H9 (cell line): Measurements from ENCODE around the gene PGPEP1. TPM values are rescaled to one million over a fixed set of nuclear protein-coding genes. Genes with fewer than 3 reads are reported as not detected.

Experiments
- DNase-seq: peaks from one replicate; pipeline ENCODE4 v3.0.0-alpha.2; 2017
- H2AFZ ChIP-seq: one replicate; pipeline ENCODE4 v1.6.1; 2013; ENCODE audit warnings: mild to moderate bottlenecking, low read length, control low read depth, moderate library complexity
- H2AK5ac ChIP-seq: 2 replicates; pipeline ENCODE4 v1.6.1; 2013; ENCODE audit warnings: low read length, control low read depth, mixed read lengths; ENCODE audit not compliant: insufficient read length
- H2BK120ac ChIP-seq: one replicate; pipeline ENCODE4 v1.6.1; 2013; ENCODE audit warnings: low read depth, mild to moderate bottlenecking, low read length, control low read depth, inconsistent platforms; ENCODE audit not compliant: poor library complexity, severe bottlenecking
- H2BK12ac ChIP-seq: 2 replicates; pipeline ENCODE4 v1.6.1; 2013; ENCODE audit warnings: low read length, control low read depth, mixed read lengths, low read depth; ENCODE audit not compliant: insufficient read length
- H2BK15ac ChIP-seq: 2 replicates; pipeline ENCODE4 v1.6.1; 2013; ENCODE audit warnings: low read depth, low read length, control low read depth
- H2BK20ac ChIP-seq: one replicate; pipeline ENCODE4 v1.6.1; 2013; ENCODE audit warnings: low read depth, mild to moderate bottlenecking, low read length, control low read depth, inconsistent platforms; ENCODE audit not compliant: poor library complexity, severe bottlenecking
- H2BK5ac ChIP-seq: 2 replicates; pipeline ENCODE4 v1.6.1; 2013; ENCODE audit warnings: low read length, control low read depth, mixed read lengths; ENCODE audit not compliant: insufficient read length
- H3K14ac ChIP-seq: 2 replicates; pipeline ENCODE4 v1.6.1; 2013; ENCODE audit warnings: low read length, control low read depth; ENCODE audit not compliant: insufficient read depth
- H3K18ac ChIP-seq: 2 replicates; pipeline ENCODE4 v1.6.1; 2013; ENCODE audit warnings: low read depth, mild to moderate bottlenecking, mixed read lengths, low read length, control low read depth; ENCODE audit not compliant: insufficient read length
- H3K23ac ChIP-seq: 2 replicates; pipeline ENCODE4 v1.6.1; 2013; ENCODE audit warnings: low read length, control low read depth, mixed read lengths, low read depth; ENCODE audit not compliant: insufficient read length
- H3K23me2 ChIP-seq: 2 replicates; pipeline ENCODE4 v1.6.1; 2013; ENCODE audit warnings: low read depth, mild to moderate bottlenecking, mixed read lengths, low read length, control low read depth; ENCODE audit not compliant: insufficient read length, poor library complexity, severe bottlenecking
- H3K27ac ChIP-seq: 2 replicates; pipeline ENCODE4 v1.5.1; 2013; ENCODE audit warnings: low read length, control low read depth, mixed read lengths, low read depth; ENCODE audit not compliant: insufficient read length
- H3K27me3 ChIP-seq: 2 replicates; pipeline ENCODE4 v1.6.1; 2013; ENCODE audit warnings: low read length, control low read depth, inconsistent platforms; ENCODE audit not compliant: insufficient read depth
- H3K4ac ChIP-seq: 2 replicates; pipeline ENCODE4 v1.6.1; 2013; ENCODE audit warnings: low read depth, mild to moderate bottlenecking, control low read depth, inconsistent platforms, low read length, moderate library complexity
- H3K4me1 ChIP-seq: 2 replicates; pipeline ENCODE4 v1.6.1; 2013; ENCODE audit warnings: low read length, control low read depth, inconsistent platforms; ENCODE audit not compliant: insufficient read depth
- H3K4me2 ChIP-seq: 2 replicates; pipeline ENCODE4 v1.6.1; 2013; ENCODE audit warnings: low read length, control low read depth, mixed read lengths; ENCODE audit not compliant: insufficient read length, insufficient read depth
- H3K56ac ChIP-seq: 2 replicates; pipeline ENCODE4 v1.6.1; 2013; ENCODE audit warnings: low read depth, mild to moderate bottlenecking, mixed read lengths, low read length, control low read depth; ENCODE audit not compliant: insufficient read length
- H3K79me1 ChIP-seq: 2 replicates; pipeline ENCODE4 v1.6.1; 2013; ENCODE audit warnings: low read depth, mild to moderate bottlenecking, moderate library complexity, low read length, control low read depth, inconsistent platforms; ENCODE audit not compliant: insufficient read depth, poor library complexity, severe bottlenecking
- H3K79me2 ChIP-seq: 2 replicates; pipeline ENCODE4 v1.6.1; 2013; ENCODE audit warnings: low read length, control low read depth, inconsistent platforms; ENCODE audit not compliant: insufficient read depth
- H3K9ac ChIP-seq: 2 replicates; pipeline ENCODE4 v1.6.1; 2013; ENCODE audit warnings: low read length, control low read depth, mixed read lengths; ENCODE audit not compliant: insufficient read length; ENCODE audit errors: extremely low read depth
- H3K9me3 ChIP-seq: one replicate; pipeline ENCODE4 v1.6.1; 2013; ENCODE audit warnings: low read depth, low read length, inconsistent platforms; ENCODE audit not compliant: control insufficient read depth
- H3T11ph ChIP-seq: one replicate; pipeline ENCODE4 v1.6.1; 2013; ENCODE audit warnings: mild to moderate bottlenecking, low read length, control low read depth, inconsistent platforms
- H4K20me1 ChIP-seq: one replicate; pipeline ENCODE4 v1.6.1; 2013; ENCODE audit not compliant: control insufficient read depth, insufficient read length, insufficient read depth
- H4K5ac ChIP-seq: 2 replicates; pipeline ENCODE4 v1.6.1; 2013; ENCODE audit warnings: low read depth, mild to moderate bottlenecking, mixed read lengths, low read length, control low read depth; ENCODE audit not compliant: insufficient read length
- H4K8ac ChIP-seq: replicated peaks from 2 replicates; pipeline ENCODE4 v1.6.1; 2013; ENCODE audit warnings: low read length, control low read depth, mixed read lengths, low read depth; ENCODE audit not compliant: insufficient read length
- H4K91ac ChIP-seq: 2 replicates; pipeline ENCODE4 v1.6.1; 2013; ENCODE audit warnings: low read depth, mild to moderate bottlenecking, moderate library complexity, mixed read lengths, low read length, control low read depth; ENCODE audit not compliant: insufficient read length
- H3K27ac Mint-ChIP-seq, 3 experiments: 2 replicates in 2 of 3; 3 replicates in 1 of 3; pipeline ENCODE4 v1.8.0; 2020 to 2021; ENCODE audit warnings: mixed read lengths in 3 of 3, mild to moderate bottlenecking in 1 of 3, moderate library complexity in 1 of 3
- H3K27me3 Mint-ChIP-seq: 2 replicates; pipeline ENCODE4 v1.8.0; 2021; ENCODE audit warnings: low read depth, mild to moderate bottlenecking, moderate library complexity, mixed read lengths
- H3K36me3 Mint-ChIP-seq, 3 experiments: 2 replicates in 2 of 3; 3 replicates in 1 of 3; pipeline ENCODE4 v1.8.0; 2020 to 2021; ENCODE audit warnings: low read depth in 3 of 3, mixed read lengths in 3 of 3; ENCODE audit not compliant: insufficient read depth in 1 of 3
- H3K4me1 Mint-ChIP-seq, 2 experiments: 2 replicates each; pipeline ENCODE4 v1.8.0; 2020; ENCODE audit warnings: mixed read lengths in 2 of 2
- H3K4me3 Mint-ChIP-seq, 2 experiments: 2 replicates in 1 of 2; 3 replicates in 1 of 2; pipeline ENCODE4 v1.8.0; 2020 to 2021; ENCODE audit warnings: mild to moderate bottlenecking in 2 of 2, mixed read lengths in 2 of 2, moderate library complexity in 1 of 2
- H3K9me3 Mint-ChIP-seq, 2 experiments: 2 replicates in 1 of 2; 3 replicates in 1 of 2; pipeline ENCODE4 v1.8.0; 2020; ENCODE audit warnings: mild to moderate bottlenecking in 2 of 2, mixed read lengths in 2 of 2, moderate library complexity in 1 of 2
- CTCF ChIP-seq: fragments of 200-600 bp; sonication (generic); conservative IDR thresholded peaks from 3 replicates; pipeline ENCODE4 v1.8.0; 2021; ENCODE audit warnings: antibody characterized with exemption, mild to moderate bottlenecking
- WGBS: extraction: QIAGEN DNeasy Blood & Tissue Kit; methylation state at CpG from one replicate; pipeline ENCODE4 v1.1.7; 2013; ENCODE audit warnings: missing lambda C conversion rate, low lambda C conversion rate, mixed read lengths; ENCODE audit not compliant: insufficient read length; ENCODE audit errors: extremely low coverage; 5-methylcytosine and 5-hydroxymethylcytosine counted together
- total RNA-seq: library from RNA; stranded (reverse); gene quantifications from 2 replicates; pipeline ENCODE4 v1.2.1, GENCODE V29; 2021

PGPEP1 gene
- total RNA-seq, 1 experiment from 2014 or later: 64.8 TPM

- Mint-ChIP-seq H3K36me3 (peaks cover 0 to 40% (median under 1%) of the 10 kb centered on the region in 3 experiments; a peak in 3 of 7 replicates), H3K27me3 (no peaks in the 10 kb centered on the region; the same call in 1 of the 2 replicates), H3K4me3 (no peak overlapping the region), H3K4me1 (peaks cover 27 to 39% of the 10 kb centered on the region in 2 experiments), H3K9me3 (no peaks in the 10 kb centered on the region; a peak in 2 of 5 replicates), H3K27ac (peak overlapping the region in 2 of 3 experiments; percentile 28 to 62; a peak in 2 of 7 replicates)
- Histone ChIP-seq H3K4me2 (no peak overlapping the region), H4K8ac (no peak overlapping the region), H3K9ac (no peak overlapping the region), H3K14ac (no peak overlapping the region), H2AK5ac (no peak overlapping the region), H3K23me2 (no peaks in the 10 kb centered on the region), H3K27ac (no peak overlapping the region), H3K18ac (no peak overlapping the region), H2BK15ac (no peak overlapping the region), H3K27me3 (no peaks in the 10 kb centered on the region), H3K56ac (no peak overlapping the region), H2AFZ (no peak overlapping the region), H3K79me1 (no peaks in the 10 kb centered on the region), H4K5ac (no peak overlapping the region), H3K4ac (no peak overlapping the region), H4K20me1 (no peaks in the 10 kb centered on the region), H2BK20ac (no peak overlapping the region), H3K9me3 (no peaks in the 10 kb centered on the region), H2BK5ac (no peak overlapping the region), H2BK120ac (no peak overlapping the region), H3K4me1 (peaks cover 2% of the 10 kb centered on the region; the same call in 1 of the 2 replicates), H3K79me2 (no peaks in the 10 kb centered on the region), H3T11ph (no peak overlapping the region), H3K23ac (no peak overlapping the region), H2BK12ac (no peak overlapping the region), H4K91ac (no peak overlapping the region)
- TF ChIP-seq CTCF: no peak
- no CpG with 5 or more reads among the region's 15 CpGs for WGBS
- DNase-seq: no peak
Measured at GRCh38 chr19:18368504-18369222, 28.3 kb downstream of the PGPEP1 start.
